GM20431 (cell line): ENCODE measurements around the gene ACOT11.
"Not testable (repeated sequence)": the region's sequence is repeated elsewhere in the genome, so short reads cannot be mapped to it uniquely, and the experiment has no call there.

ENCODE experiments used
- in situ Hi-C: fragments of 300-500 bp; cut with MseI, MboI; formaldehyde crosslinking; loops from one replicate; pipeline ENCODE4 v1.15.0; 2020; ENCODE audit warnings: low sequenced_read_pairs; ENCODE audit not compliant: unreplicated experiment

Gene ACOT11

GRCh38 chr1:54606096-54606989, 58.3 kb downstream of the ACOT11 start:
- in situ Hi-C loops, result no loop called here

- in situ Hi-C loops, result no loop called here
Measured at GRCh38 chr1:54606990-54607325, 58.9 kb downstream of the ACOT11 start.

- in situ Hi-C loops, result no loop called here
Measured at GRCh38 chr1:54607821-54608565, 60.0 kb downstream of the ACOT11 start.

GRCh38 chr1:54608566-54609230, 60.7 kb downstream of the ACOT11 start:
- in situ Hi-C loops, result no loop called here

GRCh38 chr1:54609301-54609921, 61.4 kb downstream of the ACOT11 start:
- in situ Hi-C loops, result no loop called here

GRCh38 chr1:54610048-54610447, 62.0 kb downstream of the ACOT11 start:
- in situ Hi-C loops, result no loop called here

GRCh38 chr1:54610601-54611580, 62.9 kb downstream of the ACOT11 start:
- in situ Hi-C loops, result no loop called here

- in situ Hi-C loops, result no loop called here
Measured at GRCh38 chr1:54611621-54612020, 63.6 kb downstream of the ACOT11 start.

- in situ Hi-C loops, result no loop called here
Measured at GRCh38 chr1:54614024-54614423, 66.0 kb downstream of the ACOT11 start.

- in situ Hi-C loops, result no loop called here
Measured at GRCh38 chr1:54614563-54614962, 66.5 kb downstream of the ACOT11 start.

GRCh38 chr1:54615531-54616279, 67.7 kb downstream of the ACOT11 start:
- in situ Hi-C loops, result no loop called here

- in situ Hi-C loops, result no loop called here
Measured at GRCh38 chr1:54619749-54620148, 71.7 kb downstream of the ACOT11 start.

GRCh38 chr1:54623216-54624007, 75.4 kb downstream of the ACOT11 start, which contains the start of gene FAM151A:
Gene FAM151A, minus strand, starts transcription at chr1:54623525. Its CDS starts 130 bp downstream, at chr1:54623395.
- in situ Hi-C loops, result no loop called here

GRCh38 chr1:54624466-54625464, 76.7 kb downstream of the ACOT11 start:
- in situ Hi-C loops, result no loop called here

- in situ Hi-C loops, result no loop called here
Measured at GRCh38 chr1:54627196-54627595, 79.2 kb downstream of the ACOT11 start.

GRCh38 chr1:54635804-54636203, 87.8 kb downstream of the ACOT11 start:
- in situ Hi-C loops, result not testable (repeated sequence)
